WTC11 (cell line): ENCODE results near the gene TPM4. TPM values are rescaled to one million over a fixed set of nuclear protein-coding genes. Genes with fewer than 3 reads are reported as not detected.

Experiments
- ATAC-seq: fragments of 200-7000 bp; cut with Tn5 transposase; 2 replicates; pipeline ENCODE4 v1.10.0; 2021; ENCODE audit warnings: mild to moderate bottlenecking, moderate library complexity
- CTCF ChIA-PET: fragments of 300-600 bp; sonication (Branson Sonifier 250); formaldehyde crosslinking; loops from one replicate; lab custom pipeline; 2021; ENCODE audit warnings: antibody characterized with exemption; lab: Charles Lee
- POLR2A ChIA-PET: fragments of 350-600 bp; sonication (Branson Sonifier 250); formaldehyde crosslinking; loops from one replicate; lab custom pipeline; 2021; ENCODE audit warnings: antibody characterized with exemption; lab: Charles Lee
- DNase-seq: peaks from one replicate; pipeline ENCODE4 v3.0.0; 2021; ENCODE audit warnings: low spot score
- H3K27ac Mint-ChIP-seq: 2 replicates; pipeline ENCODE4 v1.8.0; 2021; ENCODE audit warnings: mixed read lengths
- H3K27me3 Mint-ChIP-seq: 2 replicates; pipeline ENCODE4 v1.8.0; 2021; ENCODE audit warnings: low read depth, mild to moderate bottlenecking, moderate library complexity, mixed read lengths
- H3K36me3 Mint-ChIP-seq: 2 replicates; pipeline ENCODE4 v1.8.0; 2021; ENCODE audit warnings: mixed read lengths
- H3K4me1 Mint-ChIP-seq: 2 replicates; pipeline ENCODE4 v1.8.0; 2022; ENCODE audit warnings: mixed read lengths
- H3K4me3 Mint-ChIP-seq: 2 replicates; pipeline ENCODE4 v1.8.0; 2021; ENCODE audit warnings: mild to moderate bottlenecking, moderate library complexity, mixed read lengths
- H3K9me3 Mint-ChIP-seq: 2 replicates; pipeline ENCODE4 v1.8.0; 2021; ENCODE audit warnings: mixed read lengths
- AR ChIP-seq: fragments of 250-450 bp; sonication (Bioruptor Pico); IDR thresholded peaks from 2 replicates; pipeline ENCODE4 v1.9.0; 2021; ENCODE audit warnings: mild to moderate bottlenecking
- ATF1 ChIP-seq: sonication (generic); formaldehyde crosslinking; IDR thresholded peaks from 2 replicates; pipeline ENCODE4 v1.8.1; 2023; ENCODE audit warnings: mild to moderate bottlenecking, moderate library complexity, missing genetic modification reagents
- CBFB ChIP-seq: sonication (generic); formaldehyde crosslinking; IDR thresholded peaks from 2 replicates; pipeline ENCODE4 v1.8.1; 2022; ENCODE audit warnings: mild to moderate bottlenecking, low read depth, missing genetic modification reagents
- CREM ChIP-seq: sonication (generic); formaldehyde crosslinking; IDR thresholded peaks from 2 replicates; pipeline ENCODE4 v1.8.1; 2022; ENCODE audit warnings: mild to moderate bottlenecking, missing genetic modification reagents, moderate library complexity
- FOXP1 ChIP-seq: sonication (generic); formaldehyde crosslinking; IDR thresholded peaks from 2 replicates; pipeline ENCODE4 v1.8.0; 2022; ENCODE audit warnings: missing genetic modification reagents, mild to moderate bottlenecking, moderate library complexity, borderline replicate concordance
- GABPB1 ChIP-seq: sonication (generic); formaldehyde crosslinking; IDR thresholded peaks from 2 replicates; pipeline ENCODE4 v1.8.1; 2023; ENCODE audit warnings: mild to moderate bottlenecking, missing genetic modification reagents
- PRRX2 ChIP-seq: fragments of 250-450 bp; sonication (Bioruptor Pico); IDR thresholded peaks from 2 replicates; pipeline ENCODE4 v1.8.0; 2021; ENCODE audit warnings: mild to moderate bottlenecking
- RORB ChIP-seq: fragments of 250-450 bp; sonication (Bioruptor Pico); IDR thresholded peaks from 2 replicates; pipeline ENCODE4 v1.9.0; 2021; ENCODE audit warnings: mild to moderate bottlenecking
- USF2 ChIP-seq: sonication (generic); formaldehyde crosslinking; IDR thresholded peaks from 2 replicates; pipeline ENCODE4 v1.8.1; 2023; ENCODE audit warnings: mild to moderate bottlenecking, missing genetic modification reagents, moderate library complexity
- ZMAT4 ChIP-seq: fragments of 250-450 bp; sonication (Bioruptor Pico); IDR thresholded peaks from 2 replicates; pipeline ENCODE4 v1.9.0; 2021; ENCODE audit warnings: mild to moderate bottlenecking
- ZNF232 ChIP-seq: sonication (generic); formaldehyde crosslinking; IDR thresholded peaks from 2 replicates; pipeline ENCODE4 v1.8.0; 2022; ENCODE audit warnings: mild to moderate bottlenecking, missing genetic modification reagents
- ZNF671 ChIP-seq: fragments of 250-450 bp; sonication (Bioruptor Pico); IDR thresholded peaks from 2 replicates; pipeline ENCODE4 v1.8.0; 2021; ENCODE audit warnings: mild to moderate bottlenecking
- total RNA-seq: library from RNA; stranded (reverse); gene quantifications from 3 replicates; pipeline ENCODE4 v1.2.3, GENCODE V29; 2021
- TF ChIP-seq, protein P1 (sequence below): fragments of 200-600 bp; IDR thresholded peaks from 2 replicates; pipeline ENCODE4 v1.8.0; 2022; ENCODE audit warnings: antibody characterized with exemption
- TF ChIP-seq, protein P2 (sequence below): sonication (generic); formaldehyde crosslinking; IDR thresholded peaks from 2 replicates; pipeline ENCODE4 v1.8.1; 2023; ENCODE audit warnings: mild to moderate bottlenecking, missing genetic modification reagents, borderline replicate concordance
- TF ChIP-seq, protein P3 (sequence below): sonication (generic); formaldehyde crosslinking; IDR thresholded peaks from 2 replicates; pipeline ENCODE4 v1.8.1; 2022; ENCODE audit warnings: missing genetic modification reagents, borderline replicate concordance

Gene TPM4
- total RNA-seq, 1 experiment from 2014 or later: 302 TPM

DNA sequence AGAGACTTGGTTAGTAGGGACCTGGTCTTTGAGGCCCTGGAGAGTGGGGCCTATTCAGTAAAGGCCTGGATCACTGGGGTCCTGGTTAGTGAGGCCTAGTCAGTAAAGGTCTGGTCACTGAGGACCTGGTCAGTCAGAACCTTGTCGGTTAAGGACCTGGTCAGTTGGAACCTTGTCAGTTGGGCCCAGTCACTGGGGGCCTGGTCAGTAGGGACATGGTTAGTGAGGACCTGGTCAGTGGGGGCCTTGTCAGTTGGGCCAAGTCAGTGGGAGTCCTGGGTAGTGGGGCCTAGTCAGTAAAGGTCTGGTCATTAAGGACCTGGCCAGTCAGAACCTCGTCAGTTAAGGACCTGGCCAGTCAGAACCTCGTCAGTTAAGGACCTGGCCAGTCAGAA lies 43.2 kb upstream of the TPM4 start:
- peaks cover 8% of the 10 kb centered on the region for H3K9me3 Mint-ChIP-seq
- CTCF ChIA-PET: no interaction called here

More for the DNA sequence above, 43.2 kb upstream of the TPM4 start:
- DNase-seq (no peak), ATAC-seq (no peak)
- POLR2A ChIA-PET: no interaction called here
- Mint-ChIP-seq H3K27me3 (no peaks in the 10 kb centered on the region), H3K4me3 (no peak overlapping the region), H3K27ac (no peak overlapping the region), H3K36me3 (no peaks in the 10 kb centered on the region), H3K4me1 (no peaks in the 10 kb centered on the region)
- TF ChIP-seq, protein P1, sequence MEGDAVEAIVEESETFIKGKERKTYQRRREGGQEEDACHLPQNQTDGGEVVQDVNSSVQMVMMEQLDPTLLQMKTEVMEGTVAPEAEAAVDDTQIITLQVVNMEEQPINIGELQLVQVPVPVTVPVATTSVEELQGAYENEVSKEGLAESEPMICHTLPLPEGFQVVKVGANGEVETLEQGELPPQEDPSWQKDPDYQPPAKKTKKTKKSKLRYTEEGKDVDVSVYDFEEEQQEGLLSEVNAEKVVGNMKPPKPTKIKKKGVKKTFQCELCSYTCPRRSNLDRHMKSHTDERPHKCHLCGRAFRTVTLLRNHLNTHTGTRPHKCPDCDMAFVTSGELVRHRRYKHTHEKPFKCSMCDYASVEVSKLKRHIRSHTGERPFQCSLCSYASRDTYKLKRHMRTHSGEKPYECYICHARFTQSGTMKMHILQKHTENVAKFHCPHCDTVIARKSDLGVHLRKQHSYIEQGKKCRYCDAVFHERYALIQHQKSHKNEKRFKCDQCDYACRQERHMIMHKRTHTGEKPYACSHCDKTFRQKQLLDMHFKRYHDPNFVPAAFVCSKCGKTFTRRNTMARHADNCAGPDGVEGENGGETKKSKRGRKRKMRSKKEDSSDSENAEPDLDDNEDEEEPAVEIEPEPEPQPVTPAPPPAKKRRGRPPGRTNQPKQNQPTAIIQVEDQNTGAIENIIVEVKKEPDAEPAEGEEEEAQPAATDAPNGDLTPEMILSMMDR: no peak
- TF ChIP-seq ATF1 (CRISPR knock-in tag): no peak
- TF ChIP-seq USF2 (CRISPR knock-in tag): no peak
- TF ChIP-seq GABPB1: no peak
- no peak for TF ChIP-seq PRRX2 (CRISPR knock-in tag)
- no peak for TF ChIP-seq ZNF232 (CRISPR knock-in tag)
- TF ChIP-seq CREM (CRISPR knock-in tag): no peak
- TF ChIP-seq FOXP1 (CRISPR knock-in tag): no peak
- no peak for TF ChIP-seq ZMAT4
- TF ChIP-seq, protein P2, sequence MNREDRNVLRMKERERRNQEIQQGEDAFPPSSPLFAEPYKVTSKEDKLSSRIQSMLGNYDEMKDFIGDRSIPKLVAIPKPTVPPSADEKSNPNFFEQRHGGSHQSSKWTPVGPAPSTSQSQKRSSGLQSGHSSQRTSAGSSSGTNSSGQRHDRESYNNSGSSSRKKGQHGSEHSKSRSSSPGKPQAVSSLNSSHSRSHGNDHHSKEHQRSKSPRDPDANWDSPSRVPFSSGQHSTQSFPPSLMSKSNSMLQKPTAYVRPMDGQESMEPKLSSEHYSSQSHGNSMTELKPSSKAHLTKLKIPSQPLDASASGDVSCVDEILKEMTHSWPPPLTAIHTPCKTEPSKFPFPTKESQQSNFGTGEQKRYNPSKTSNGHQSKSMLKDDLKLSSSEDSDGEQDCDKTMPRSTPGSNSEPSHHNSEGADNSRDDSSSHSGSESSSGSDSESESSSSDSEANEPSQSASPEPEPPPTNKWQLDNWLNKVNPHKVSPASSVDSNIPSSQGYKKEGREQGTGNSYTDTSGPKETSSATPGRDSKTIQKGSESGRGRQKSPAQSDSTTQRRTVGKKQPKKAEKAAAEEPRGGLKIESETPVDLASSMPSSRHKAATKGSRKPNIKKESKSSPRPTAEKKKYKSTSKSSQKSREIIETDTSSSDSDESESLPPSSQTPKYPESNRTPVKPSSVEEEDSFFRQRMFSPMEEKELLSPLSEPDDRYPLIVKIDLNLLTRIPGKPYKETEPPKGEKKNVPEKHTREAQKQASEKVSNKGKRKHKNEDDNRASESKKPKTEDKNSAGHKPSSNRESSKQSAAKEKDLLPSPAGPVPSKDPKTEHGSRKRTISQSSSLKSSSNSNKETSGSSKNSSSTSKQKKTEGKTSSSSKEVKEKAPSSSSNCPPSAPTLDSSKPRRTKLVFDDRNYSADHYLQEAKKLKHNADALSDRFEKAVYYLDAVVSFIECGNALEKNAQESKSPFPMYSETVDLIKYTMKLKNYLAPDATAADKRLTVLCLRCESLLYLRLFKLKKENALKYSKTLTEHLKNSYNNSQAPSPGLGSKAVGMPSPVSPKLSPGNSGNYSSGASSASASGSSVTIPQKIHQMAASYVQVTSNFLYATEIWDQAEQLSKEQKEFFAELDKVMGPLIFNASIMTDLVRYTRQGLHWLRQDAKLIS (CRISPR knock-in tag): no peak
- TF ChIP-seq AR (CRISPR knock-in tag): no peak
- TF ChIP-seq RORB (CRISPR knock-in tag): no peak
- TF ChIP-seq CBFB (CRISPR knock-in tag): no peak
- TF ChIP-seq, protein P3, sequence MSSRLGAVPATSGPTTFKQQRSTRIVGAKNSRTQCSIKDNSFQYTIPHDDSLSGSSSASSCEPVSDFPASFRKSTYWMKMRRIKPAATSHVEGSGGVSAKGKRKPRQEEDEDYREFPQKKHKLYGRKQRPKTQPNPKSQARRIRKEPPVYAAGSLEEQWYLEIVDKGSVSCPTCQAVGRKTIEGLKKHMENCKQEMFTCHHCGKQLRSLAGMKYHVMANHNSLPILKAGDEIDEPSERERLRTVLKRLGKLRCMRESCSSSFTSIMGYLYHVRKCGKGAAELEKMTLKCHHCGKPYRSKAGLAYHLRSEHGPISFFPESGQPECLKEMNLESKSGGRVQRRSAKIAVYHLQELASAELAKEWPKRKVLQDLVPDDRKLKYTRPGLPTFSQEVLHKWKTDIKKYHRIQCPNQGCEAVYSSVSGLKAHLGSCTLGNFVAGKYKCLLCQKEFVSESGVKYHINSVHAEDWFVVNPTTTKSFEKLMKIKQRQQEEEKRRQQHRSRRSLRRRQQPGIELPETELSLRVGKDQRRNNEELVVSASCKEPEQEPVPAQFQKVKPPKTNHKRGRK (CRISPR knock-in tag): no peak
- no peak for TF ChIP-seq ZNF671 (CRISPR knock-in tag)
